Small intestine (tissue), 7 donors: Measurements from ENCODE around the gene MRPS35. TPM values are rescaled to one million over a fixed set of nuclear protein-coding genes. Genes with fewer than 3 reads are reported as not detected.
A peak's percentile ranks its signal among the peaks of the same experiment; 100 is the strongest.
"Not testable (repeated sequence)": the region's sequence is repeated elsewhere in the genome, so short reads cannot be mapped to it uniquely, and the experiment has no call there.

ENCODE experiments used
- DNase-seq, 2 donors: peaks; one replicate each; pipeline versions ENCODE4 v3.0.0 to v3.0.0-alpha.2; 2013
- FAIRE-seq: peaks from 2 replicates; lab custom pipeline; 2012; peaks lifted over from hg19 to GRCh38; lab: Jason Lieb, UNC
- H3K27ac ChIP-seq, 3 donors: one replicate each; pipeline ENCODE4 v1.5.1; 2013; ENCODE audit warnings: low read length in 2 of 3, mild to moderate bottlenecking in 2 of 3, control low read depth in 1 of 3, inconsistent platforms in 1 of 3, low read depth in 1 of 3, moderate library complexity in 1 of 3
- H3K27me3 ChIP-seq, 3 donors: one replicate each; pipeline ENCODE4 v1.6.1; 2013; ENCODE audit warnings: low read length in 3 of 3, inconsistent platforms in 1 of 3; ENCODE audit not compliant: control insufficient read depth in 3 of 3, insufficient read depth in 3 of 3
- H3K36me3 ChIP-seq, 3 donors: one replicate each; pipeline ENCODE4 v1.6.1; 2013; ENCODE audit warnings: low read length in 3 of 3, inconsistent platforms in 1 of 3, low read depth in 1 of 3, mild to moderate bottlenecking in 1 of 3, moderate library complexity in 1 of 3; ENCODE audit not compliant: control insufficient read depth in 3 of 3, insufficient read depth in 2 of 3
- H3K4me1 ChIP-seq, 3 donors: one replicate each; pipeline ENCODE4 v1.6.1; 2013; ENCODE audit warnings: low read length in 2 of 3, inconsistent platforms in 1 of 3, low read depth in 1 of 3, mild to moderate bottlenecking in 1 of 3, moderate library complexity in 1 of 3; ENCODE audit not compliant: control insufficient read depth in 3 of 3, insufficient read depth in 2 of 3
- H3K4me3 ChIP-seq, 3 donors: one replicate each; pipeline ENCODE4 v1.5.1; 2013; ENCODE audit warnings: low read length in 3 of 3, control low read depth in 1 of 3, inconsistent platforms in 1 of 3, low read depth in 1 of 3, mild to moderate bottlenecking in 1 of 3, moderate library complexity in 1 of 3
- H3K9me3 ChIP-seq, 2 donors: one replicate each; pipeline ENCODE4 v1.6.1; 2013; ENCODE audit warnings: low read depth in 1 of 2, low read length in 1 of 2; ENCODE audit not compliant: control insufficient read depth in 2 of 2, insufficient read depth in 1 of 2
- WGBS, 3 donors: extraction: QIAGEN DNeasy Blood & Tissue Kit; methylation state at CpG; one replicate each; pipeline ENCODE4 v1.1.7; 2013; 5-methylcytosine and 5-hydroxymethylcytosine counted together
- polyA plus RNA-seq, 4 donors: library from polyadenylated mRNA; stranded (reverse) in 3 of 4; unstranded in 1 of 4; fragments of 200-250 nt in 3 of 4; fragments of 120-200 nt in 1 of 4; gene quantifications; one replicate each; pipeline versions ENCODE4 v1.2.1 to v1.2.3, GENCODE V29; 2013
- donor health status: healthy with polysubstance abuse.
- donor health status: control.
- donor health status: control.
- donor health status: Bipolar disorder and iron deficiency.
- donor health status: healthy.

The MRPS35 gene
- polyA plus RNA-seq, 4 donors = 45.1 to 84.2 (median 66.1) TPM

- H3K9me3 ChIP-seq, H3K27me3 ChIP-seq, DNase-seq, H3K27ac ChIP-seq, H3K4me3 ChIP-seq, H3K4me1 ChIP-seq, FAIRE-seq: not testable (repeated sequence)
- 91 to 96% (median 93%) methylated on average over 9 of the region's 9 CpGs for WGBS, 3 donors
- H3K36me3 ChIP-seq = peaks cover 2 to 22% (median 5%) of the 10 kb centered on the region in 3 donors
These were observed 23.7 kb downstream of the MRPS35 start for GRCh38 chr12:27734321-27734720.

- FAIRE-seq (no peak), DNase-seq (no peak)
- Histone ChIP-seq H3K4me3 (no peak overlapping the region), H3K27ac (no peak overlapping the region), H3K36me3 (peaks cover 0 to 22% (median 4%) of the 10 kb centered on the region in 3 donors), H3K4me1 (peaks cover 0 to 2% (median 2%) of the 10 kb centered on the region in 3 donors), H3K9me3 (no peaks in the 10 kb centered on the region), H3K27me3 (no peaks in the 10 kb centered on the region)
- WGBS, 3 donors = 95 to 99% (median 97%) methylated on average over 5 of the region's 5 CpGs
These were observed 33.0 kb downstream of the MRPS35 start for GRCh38 chr12:27743601-27744000.

DNA sequence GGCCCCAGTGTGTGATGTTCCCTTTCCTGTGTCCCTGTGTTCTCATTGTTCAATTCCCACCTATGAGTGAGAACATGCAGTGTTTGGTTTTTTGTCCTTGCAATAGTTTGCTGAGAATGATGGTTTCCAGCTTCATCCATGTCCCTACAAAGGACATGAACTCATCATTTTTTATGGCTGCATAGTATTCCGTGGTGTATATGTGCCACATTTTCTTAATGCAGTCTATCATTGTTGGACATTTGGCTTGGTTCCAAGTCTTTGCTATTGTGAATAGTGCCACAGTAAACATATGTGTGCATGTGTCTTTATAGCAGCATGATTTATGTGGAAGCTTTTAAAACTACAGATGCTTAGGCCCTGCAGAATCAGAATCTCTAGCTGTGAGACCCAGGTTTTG lies 35.1 kb downstream of the MRPS35 start:
- FAIRE-seq, H3K27ac ChIP-seq, H3K4me1 ChIP-seq, DNase-seq, H3K9me3 ChIP-seq, H3K27me3 ChIP-seq, H3K4me3 ChIP-seq: not testable (repeated sequence)
- WGBS, 3 donors = 70 to 100% (median 100%) methylated on average over 1 of the region's 1 CpG
- peaks cover 0 to 18% (median 2%) of the 10 kb centered on the region in 3 donors for H3K36me3 ChIP-seq

GRCh38 chr12:27747111-27747820 lies 36.6 kb downstream of the MRPS35 start:
- H3K36me3 ChIP-seq = peaks cover 0 to 26% (median 2%) of the 10 kb centered on the region in 3 donors
- H3K4me1 ChIP-seq = peaks cover 0 to 7% (median 6%) of the 10 kb centered on the region in 3 donors
- H3K27ac ChIP-seq = peak overlapping the region in 2 of 3 donors; percentile 28 to 83
- 74 to 87% (median 76%) methylated on average over 3 of the region's 3 CpGs for WGBS, 3 donors
- no peaks in the 10 kb centered on the region for H3K9me3 ChIP-seq
- no peak overlapping the region for H3K4me3 ChIP-seq
- DNase-seq (peak in 1 of 2 donors; percentile 23), FAIRE-seq (no peak)
- H3K27me3 ChIP-seq = no peaks in the 10 kb centered on the region

GRCh38 chr12:27751386-27752047 lies 40.9 kb downstream of the MRPS35 start:
- H3K9me3 ChIP-seq = no peaks in the 10 kb centered on the region
- 50 to 81% (median 57%) methylated on average over 15 of the region's 15 CpGs for WGBS, 3 donors

DNA sequence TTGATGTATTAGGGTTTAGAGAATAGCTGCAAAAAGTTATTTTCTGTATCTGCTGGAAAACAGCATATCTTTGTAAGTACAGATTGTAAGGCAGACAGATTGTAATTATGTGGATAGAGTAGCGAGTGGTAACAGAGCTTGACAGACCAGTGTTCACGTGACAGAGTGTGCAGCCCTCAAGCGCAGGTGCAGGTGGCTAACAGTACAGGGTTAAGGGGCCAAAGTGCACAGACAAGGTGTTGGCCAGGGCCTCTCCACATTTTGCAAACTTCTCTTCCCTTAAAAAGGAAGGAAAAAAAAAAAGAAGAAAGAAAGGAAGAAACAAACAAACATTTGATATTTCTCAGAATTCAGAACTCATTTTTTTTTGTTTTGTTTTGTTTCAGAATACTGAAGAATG lies 44.2 kb downstream of the MRPS35 start:
- no peak for FAIRE-seq

More at GRCh38 chr12:27751386-27752047, 40.9 kb downstream of the MRPS35 start:
- H3K36me3 ChIP-seq = peaks cover 0 to 19% (median 0%) of the 10 kb centered on the region in 3 donors
- FAIRE-seq = no peak
- peaks cover 0 to 25% (median 8%) of the 10 kb centered on the region in 3 donors for H3K4me1 ChIP-seq
- DNase-seq = peak; percentile 51 to 92
- H3K4me3 ChIP-seq = no peak overlapping the region
- H3K27me3 ChIP-seq = no peaks in the 10 kb centered on the region
- peak overlapping the region; percentile 27 to 76 (median 65) for H3K27ac ChIP-seq

GRCh38 chr12:27756670-27757195 lies 46.1 kb downstream of the MRPS35 start:
- no peak overlapping the region for H3K4me3 ChIP-seq
- FAIRE-seq = no peak
- H3K9me3 ChIP-seq = no peaks in the 10 kb centered on the region
- WGBS, 3 donors = 79 to 88% (median 81%) methylated on average over 7 of the region's 7 CpGs
- peaks cover 0 to 26% (median 6%) of the 10 kb centered on the region in 3 donors for H3K4me1 ChIP-seq
- H3K27me3 ChIP-seq = no peaks in the 10 kb centered on the region
- peaks cover 0 to 6% (median 0%) of the 10 kb centered on the region in 3 donors for H3K36me3 ChIP-seq
- peak overlapping the region in 1 of 3 donors; percentile 65 for H3K27ac ChIP-seq
- DNase-seq = peak in 1 of 2 donors; percentile 46

More for the DNA sequence above, 44.2 kb downstream of the MRPS35 start:
- Histone ChIP-seq H3K4me3 (no peak overlapping the region), H3K4me1 (peaks cover 0 to 26% (median 6%) of the 10 kb centered on the region in 3 donors), H3K27ac (peak overlapping the region in 1 of 3 donors; percentile 53), H3K9me3 (no peaks in the 10 kb centered on the region), H3K36me3 (peaks cover 0 to 15% (median 0%) of the 10 kb centered on the region in 3 donors), H3K27me3 (no peaks in the 10 kb centered on the region)
- peak; percentile 80 to 82 for DNase-seq
- WGBS, 3 donors = 6 to 64% (median 25%) methylated on average over 3 of the region's 3 CpGs

- no peak for FAIRE-seq
- no peaks in the 10 kb centered on the region for H3K9me3 ChIP-seq
These were observed 52.1 kb downstream of the MRPS35 start for GRCh38 chr12:27762757-27763156.

More at GRCh38 chr12:27762757-27763156, 52.1 kb downstream of the MRPS35 start:
- Histone ChIP-seq H3K27ac (no peak overlapping the region), H3K27me3 (no peaks in the 10 kb centered on the region), H3K4me1 (no peaks in the 10 kb centered on the region), H3K36me3 (no peaks in the 10 kb centered on the region), H3K4me3 (no peak overlapping the region)
- no peak for DNase-seq
- WGBS, 3 donors = 80 to 89% (median 89%) methylated on average over 2 of the region's 2 CpGs
